Measurements from ENCODE around the gene PDIA5.

PDIA5 gene

GRCh38 chr3:123188058-123188457 lies 121.2 kb downstream of the PDIA5 start:
- DNase-seq, result no peak

DNA sequence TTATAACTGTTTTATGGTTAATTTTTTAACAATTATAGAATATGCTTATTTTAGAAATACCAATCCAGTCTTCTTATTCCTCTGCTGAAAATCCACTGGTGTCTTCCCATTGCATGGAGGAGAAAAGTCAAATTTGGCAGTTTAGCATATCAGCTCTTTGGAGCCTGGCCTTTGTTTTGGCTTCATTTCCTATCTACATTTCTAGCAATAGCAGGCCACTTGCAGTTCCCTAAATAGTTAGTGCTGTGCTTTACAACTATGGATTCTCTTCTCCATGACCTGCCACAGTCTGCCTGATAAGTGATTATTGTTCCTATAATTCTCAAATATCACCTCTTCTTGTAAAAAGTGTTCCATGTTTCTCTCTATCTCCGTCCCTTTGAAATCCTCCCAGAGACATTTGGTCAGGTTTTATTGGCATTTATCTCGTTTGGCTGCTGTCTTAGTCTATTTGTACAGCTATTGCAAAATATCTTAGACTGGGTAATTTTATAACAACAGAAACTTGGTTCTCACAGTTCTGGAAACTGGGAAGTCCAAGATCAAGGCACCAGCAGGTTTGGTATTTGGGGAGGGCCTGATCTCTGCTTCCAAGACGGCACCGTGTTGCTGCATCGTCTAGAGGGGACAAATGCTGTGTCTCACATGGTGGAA lies 126.8 kb downstream of the PDIA5 start:
- DNase-seq, result no peak

DNA sequence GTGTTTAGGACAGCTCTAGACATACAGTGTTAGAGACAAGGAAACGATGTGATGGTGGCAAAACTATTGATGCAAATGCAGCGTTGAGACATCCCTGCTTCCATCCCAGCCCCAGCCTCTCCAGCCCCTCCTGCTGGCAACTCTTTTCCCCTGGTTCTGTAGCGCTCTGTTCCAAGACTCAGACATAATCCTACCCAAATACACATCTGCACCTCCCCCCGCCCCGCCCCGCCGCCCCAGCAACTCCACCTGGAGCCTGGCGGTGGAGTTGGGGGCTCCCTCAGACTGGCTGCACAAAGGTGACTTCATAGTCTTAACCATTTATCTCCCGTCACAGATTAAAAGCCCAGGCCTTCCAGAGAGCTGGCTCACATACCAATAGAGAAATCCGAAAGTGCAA lies 127.7 kb downstream of the PDIA5 start:
- DNase-seq, result no peak

DNA sequence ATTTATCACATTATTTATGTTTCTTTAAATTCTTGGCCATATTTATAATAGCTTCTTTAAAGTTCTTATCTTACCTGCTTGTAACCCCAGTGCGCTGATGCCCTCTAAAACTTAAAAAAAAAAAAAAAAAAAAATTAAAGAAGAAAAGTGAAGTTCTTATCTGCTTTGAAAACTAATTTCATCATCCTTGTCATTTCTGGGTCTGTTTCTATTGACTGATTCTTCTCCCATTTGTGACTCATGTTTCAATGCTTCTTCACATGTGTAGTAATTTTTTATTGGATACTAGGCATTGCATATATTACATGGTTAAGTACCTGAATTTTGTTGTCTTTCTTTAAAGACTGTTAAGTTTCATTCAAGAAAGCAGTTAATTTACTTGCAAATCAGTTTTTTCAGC lies 131.5 kb downstream of the PDIA5 start:
- no peak for DNase-seq

DNA sequence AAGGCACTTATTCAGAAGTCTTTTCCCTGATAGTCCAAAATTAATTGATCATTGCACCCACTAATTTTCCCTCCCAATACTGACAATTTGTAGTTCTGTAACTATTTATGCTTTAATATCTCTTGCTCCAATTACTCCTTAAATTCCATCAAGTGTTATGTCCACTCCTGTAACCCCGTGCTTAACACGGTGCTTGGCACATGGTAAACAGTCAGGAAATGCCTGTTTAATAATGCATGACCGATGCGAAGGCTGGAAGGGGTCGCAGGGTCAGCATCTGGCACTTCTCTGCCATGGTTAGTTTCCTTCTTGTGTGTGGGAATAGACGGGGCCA lies 134.4 kb downstream of the PDIA5 start:
- no peak for DNase-seq

DNA sequence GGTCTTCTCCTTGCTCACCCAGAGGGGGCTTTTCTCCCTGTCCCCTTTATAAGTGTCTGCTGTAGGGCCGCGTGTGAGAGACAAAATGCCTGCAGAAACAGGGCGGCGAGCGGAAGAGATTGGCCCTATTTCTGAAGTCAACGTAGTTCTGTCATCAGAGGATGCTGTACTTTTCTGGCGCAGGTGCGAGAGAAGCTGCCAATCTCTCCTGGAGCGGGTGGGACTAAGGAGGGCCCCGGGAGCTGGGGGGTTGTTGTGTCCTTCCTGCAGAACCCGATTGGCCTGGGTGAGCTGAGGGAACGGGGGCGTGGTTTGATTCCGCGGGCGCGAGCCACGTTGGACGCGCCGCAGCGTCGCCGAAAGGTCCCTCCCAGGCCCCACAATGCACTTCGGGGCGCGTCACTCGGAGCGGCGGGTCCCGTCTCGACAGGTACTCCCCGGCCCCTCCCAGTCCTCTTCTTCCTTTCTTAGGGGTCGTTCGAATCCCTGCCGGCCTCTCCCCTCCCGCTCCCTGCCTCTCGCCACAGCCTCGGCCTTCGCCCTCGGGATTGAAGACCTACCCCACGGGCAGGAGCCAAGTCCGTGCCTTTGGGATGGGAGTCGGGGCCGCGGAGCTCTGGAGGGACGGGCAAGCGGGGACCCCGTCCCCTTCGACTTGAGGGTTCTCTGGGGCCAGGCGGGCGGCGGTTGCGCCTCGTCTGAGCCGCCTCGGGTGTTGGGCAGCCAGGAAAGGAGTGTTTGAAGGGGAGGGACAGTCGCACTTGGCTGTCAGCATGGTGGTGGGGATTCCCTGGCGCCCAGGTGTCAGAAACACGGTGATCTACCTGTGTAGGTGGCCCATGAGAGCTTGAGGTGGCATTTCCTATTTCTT lies 135.0 kb downstream of the PDIA5 start, which contains the start of gene SEC22A:
SEC22A (plus strand) TSS at position 387 of the 871 bp plus-strand sequence. CDS start 7,275 bp downstream, outside the sequence.
- DNase-seq, result no peak

DNA sequence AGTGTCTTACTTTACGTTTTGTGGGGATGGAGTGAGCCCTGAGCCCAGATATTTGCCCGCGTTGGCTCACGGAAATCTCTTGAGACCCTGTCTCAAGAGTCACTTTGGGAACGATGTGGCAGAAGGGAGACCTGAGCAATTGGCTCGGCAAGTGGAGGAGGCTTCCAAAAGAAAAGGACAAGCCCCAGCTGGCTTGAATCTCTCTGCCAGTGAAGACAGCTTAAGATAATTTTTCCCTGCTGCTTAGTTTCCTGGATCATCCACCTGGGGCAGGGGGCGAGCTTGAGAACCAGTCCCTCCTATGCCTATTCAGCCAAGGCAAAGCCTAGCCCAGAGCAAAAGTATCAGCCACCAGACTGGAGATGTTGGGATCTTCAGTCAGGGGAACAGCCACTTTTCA lies 135.6 kb downstream of the PDIA5 start:
- DNase-seq, result no peak
